ENCODE results near the gene PPA1.
"Not testable (repeated sequence)": the region's sequence is repeated elsewhere in the genome, so short reads cannot be mapped to it uniquely, and the experiment has no call there.

PPA1 gene

DNA sequence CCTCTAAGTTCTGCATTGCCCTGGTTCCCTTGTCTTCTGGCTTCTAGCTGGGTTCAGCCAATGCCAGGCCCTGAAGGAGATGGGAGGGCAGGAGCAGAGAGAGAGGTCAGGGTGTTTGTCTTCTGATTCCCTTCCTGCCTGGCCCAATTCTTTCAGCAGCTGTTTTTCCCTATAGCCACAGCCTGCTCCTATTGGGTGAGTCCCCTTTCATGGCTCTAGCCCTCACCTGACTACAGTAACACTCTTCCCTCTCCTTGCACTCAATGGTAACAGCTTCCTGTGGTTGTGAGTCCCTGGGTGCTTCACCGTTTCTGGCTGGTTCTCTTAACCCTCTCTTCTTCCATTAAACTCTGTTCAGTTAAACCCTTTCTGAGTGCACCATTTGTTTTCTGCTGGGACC, 33.5 kb upstream of the PPA1 start:
- H3K9ac ChIP-seq (ENCODE audit: low read depth, low read length): no peak overlapping the region
- H3K27me3 ChIP-seq (ENCODE audit: control insufficient read depth, insufficient read depth, low read length): no peaks in the 10 kb centered on the region
- no peaks in the 10 kb centered on the region for H3K9me3 ChIP-seq (ENCODE audit: control insufficient read depth, insufficient read depth, low read length)
- no peaks in the 10 kb centered on the region for H3K36me3 ChIP-seq (ENCODE audit: control insufficient read depth, insufficient read depth, low read length)
- no peaks in the 10 kb centered on the region for H3K4me1 ChIP-seq (ENCODE audit: control insufficient read depth, insufficient read depth, low read length)
- H3K4me3 ChIP-seq (ENCODE audit: low read depth, low read length): no peak overlapping the region

DNA sequence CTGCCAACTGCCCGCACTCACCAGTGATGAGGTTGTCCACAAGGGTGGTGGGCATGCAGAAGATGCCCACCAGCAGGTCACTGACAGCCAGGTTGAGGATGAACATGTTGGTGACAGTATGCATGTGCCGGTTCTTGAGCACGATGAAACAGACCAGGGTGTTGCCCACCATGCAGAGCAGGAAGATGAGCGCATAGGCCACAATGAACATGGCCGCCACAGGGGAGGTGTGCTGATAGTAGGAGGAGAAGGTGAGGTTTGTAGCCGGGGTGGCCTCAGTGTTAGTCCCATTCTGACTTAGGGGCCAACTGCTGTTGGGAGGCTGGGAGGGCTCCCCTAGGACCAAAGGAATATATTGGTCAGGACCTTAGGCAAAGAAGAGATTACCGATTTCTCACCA, 32.8 kb upstream of the PPA1 start:
- Histone ChIP-seq H3K9me3 (ENCODE audit: control insufficient read depth, insufficient read depth, low read length) (no peaks in the 10 kb centered on the region), H3K36me3 (ENCODE audit: control insufficient read depth, insufficient read depth, low read length) (no peaks in the 10 kb centered on the region), H3K4me3 (ENCODE audit: low read depth, low read length) (no peak overlapping the region), H3K27me3 (ENCODE audit: control insufficient read depth, insufficient read depth, low read length) (no peaks in the 10 kb centered on the region), H3K4me1 (ENCODE audit: control insufficient read depth, insufficient read depth, low read length) (no peaks in the 10 kb centered on the region), H3K9ac (ENCODE audit: low read depth, low read length) (no peak overlapping the region)

DNA sequence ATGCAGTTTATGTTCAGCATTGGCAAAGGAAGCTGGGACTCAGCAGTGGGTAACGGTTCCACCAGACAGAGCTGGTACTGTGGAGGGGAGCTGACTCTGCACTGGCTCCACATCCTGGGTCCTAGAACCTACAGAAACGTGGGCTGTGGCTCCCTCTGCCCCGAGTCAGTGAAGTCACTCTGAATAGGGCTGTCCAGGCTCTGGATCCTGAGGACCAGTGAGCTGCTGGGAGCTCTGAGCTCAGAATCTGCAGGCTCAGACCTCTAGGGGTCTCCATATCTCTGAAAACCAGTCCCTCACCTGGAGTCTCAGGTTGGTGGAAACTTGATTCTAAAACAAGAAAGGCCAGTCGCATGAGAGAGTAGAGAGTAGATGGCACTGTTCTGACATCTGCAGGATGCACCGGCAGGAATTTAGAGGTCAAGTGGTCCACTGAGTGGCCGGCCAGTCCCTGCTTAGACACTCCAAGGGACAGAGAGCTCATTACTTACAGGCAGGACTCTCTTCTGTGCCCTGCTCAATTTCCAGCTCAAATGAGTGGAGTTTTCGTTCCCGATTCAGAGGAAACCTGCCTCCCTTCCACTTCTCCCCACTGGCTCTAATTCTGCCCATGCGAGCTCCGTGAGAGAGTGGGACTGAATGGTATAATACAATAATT, 31.9 kb upstream of the PPA1 start:
- Histone ChIP-seq H3K9ac (ENCODE audit: low read depth, low read length) (no peak overlapping the region), H3K36me3 (ENCODE audit: control insufficient read depth, insufficient read depth, low read length) (no peaks in the 10 kb centered on the region), H3K27me3 (ENCODE audit: control insufficient read depth, insufficient read depth, low read length) (no peaks in the 10 kb centered on the region), H3K4me1 (ENCODE audit: control insufficient read depth, insufficient read depth, low read length) (no peaks in the 10 kb centered on the region), H3K4me3 (ENCODE audit: low read depth, low read length) (no peak overlapping the region), H3K9me3 (ENCODE audit: control insufficient read depth, insufficient read depth, low read length) (no peaks in the 10 kb centered on the region)

DNA sequence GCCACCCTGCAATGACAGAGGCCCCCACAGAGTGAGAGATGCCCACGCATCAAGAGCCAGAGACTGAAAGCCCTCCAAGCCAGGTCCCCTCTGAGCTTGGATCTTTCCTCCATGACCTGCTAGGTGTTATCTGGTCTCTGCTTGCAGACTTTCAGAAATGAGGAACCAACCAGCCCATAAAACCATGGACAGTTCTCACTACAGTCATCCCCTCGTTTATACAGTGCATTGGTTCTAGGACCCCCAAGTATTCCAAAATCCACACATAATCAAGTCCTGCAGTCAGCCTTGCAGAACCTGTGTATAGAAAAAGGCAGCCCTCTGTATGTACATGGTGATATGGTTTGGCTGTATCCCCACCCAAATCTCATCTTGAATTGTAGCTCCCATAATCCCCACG, 27.5 kb upstream of the PPA1 start:
- Histone ChIP-seq H3K9ac (ENCODE audit: low read depth, low read length) (no peak overlapping the region), H3K36me3 (ENCODE audit: control insufficient read depth, insufficient read depth, low read length) (no peaks in the 10 kb centered on the region), H3K4me3 (ENCODE audit: low read depth, low read length) (no peak overlapping the region), H3K27me3 (ENCODE audit: control insufficient read depth, insufficient read depth, low read length) (no peaks in the 10 kb centered on the region), H3K9me3 (ENCODE audit: control insufficient read depth, insufficient read depth, low read length) (no peaks in the 10 kb centered on the region), H3K4me1 (ENCODE audit: control insufficient read depth, insufficient read depth, low read length) (no peaks in the 10 kb centered on the region)

DNA sequence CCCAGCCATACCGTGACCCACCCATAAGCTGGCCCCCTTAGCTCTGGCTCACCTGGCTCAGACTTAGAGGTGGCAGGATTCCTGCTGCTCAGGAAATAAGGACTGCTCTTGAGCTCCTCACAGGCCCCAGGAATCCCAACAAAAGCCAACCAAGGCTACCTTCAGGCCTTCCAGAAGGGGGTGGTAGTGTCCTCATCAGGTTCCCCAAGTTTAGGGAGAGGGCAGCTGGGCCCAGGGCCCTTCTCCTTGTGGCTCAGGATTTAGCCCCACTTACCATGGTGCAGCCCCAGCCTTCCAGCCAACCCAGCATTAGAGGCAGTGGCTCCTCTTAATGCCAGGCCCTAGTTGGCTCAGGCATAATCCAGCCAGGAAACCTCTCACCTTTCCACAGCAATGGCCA, 27.0 kb upstream of the PPA1 start:
- no peak overlapping the region for H3K9ac ChIP-seq (ENCODE audit: low read depth, low read length)
- H3K4me1 ChIP-seq (ENCODE audit: control insufficient read depth, insufficient read depth, low read length): no peaks in the 10 kb centered on the region
- H3K27me3 ChIP-seq (ENCODE audit: control insufficient read depth, insufficient read depth, low read length): no peaks in the 10 kb centered on the region
- no peaks in the 10 kb centered on the region for H3K9me3 ChIP-seq (ENCODE audit: control insufficient read depth, insufficient read depth, low read length)
- H3K4me3 ChIP-seq (ENCODE audit: low read depth, low read length): no peak overlapping the region
- H3K36me3 ChIP-seq (ENCODE audit: control insufficient read depth, insufficient read depth, low read length): no peaks in the 10 kb centered on the region

DNA sequence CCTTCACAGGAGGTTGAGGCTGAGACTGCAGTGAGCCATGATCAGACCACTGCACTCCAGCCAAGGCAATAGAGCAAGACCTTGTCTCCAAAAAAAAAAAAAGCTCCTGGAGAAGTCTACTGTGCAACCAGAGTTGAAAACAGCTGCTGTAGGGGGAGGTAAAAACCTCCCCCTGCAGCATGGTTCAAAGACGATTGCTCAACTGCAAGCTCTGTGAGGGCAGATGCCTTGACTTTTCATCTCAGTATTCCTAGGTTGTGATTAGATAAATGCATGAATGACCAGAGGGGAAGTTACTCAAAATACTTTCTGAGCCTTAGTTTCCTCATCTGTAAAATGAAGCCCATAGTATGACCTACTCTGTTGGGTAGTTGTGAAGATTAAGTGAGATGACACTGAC, 25.0 kb upstream of the PPA1 start:
- H3K4me1 ChIP-seq (ENCODE audit: control insufficient read depth, insufficient read depth, low read length): no peaks in the 10 kb centered on the region
- H3K9ac ChIP-seq (ENCODE audit: low read depth, low read length): no peak overlapping the region
- no peak overlapping the region for H3K4me3 ChIP-seq (ENCODE audit: low read depth, low read length)
- H3K27me3 ChIP-seq (ENCODE audit: control insufficient read depth, insufficient read depth, low read length): no peaks in the 10 kb centered on the region
- no peaks in the 10 kb centered on the region for H3K36me3 ChIP-seq (ENCODE audit: control insufficient read depth, insufficient read depth, low read length)
- H3K9me3 ChIP-seq (ENCODE audit: control insufficient read depth, insufficient read depth, low read length): no peaks in the 10 kb centered on the region

DNA sequence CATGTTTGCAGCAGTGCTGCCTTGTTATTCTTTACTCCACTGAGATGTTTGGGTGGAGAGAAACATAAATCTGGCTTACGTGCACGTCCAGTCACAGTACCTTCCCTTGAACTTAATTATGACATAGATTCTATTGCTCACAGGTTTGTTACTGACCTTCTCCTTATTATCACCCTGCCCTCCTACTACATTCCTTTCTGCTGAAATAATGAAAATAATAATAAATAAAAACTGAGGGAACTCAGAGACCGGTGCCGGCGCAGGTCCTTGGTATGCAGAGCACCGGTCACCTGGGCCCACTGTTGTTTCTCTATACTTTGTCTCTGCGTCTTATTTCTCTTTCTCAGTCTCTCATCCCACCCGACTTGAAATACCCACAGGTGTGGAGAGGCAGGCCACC, 24.6 kb upstream of the PPA1 start:
- H3K9ac ChIP-seq (ENCODE audit: low read depth, low read length); H3K4me1 ChIP-seq (ENCODE audit: control insufficient read depth, insufficient read depth, low read length); H3K27me3 ChIP-seq (ENCODE audit: control insufficient read depth, insufficient read depth, low read length); H3K36me3 ChIP-seq (ENCODE audit: control insufficient read depth, insufficient read depth, low read length); H3K9me3 ChIP-seq (ENCODE audit: control insufficient read depth, insufficient read depth, low read length); H3K4me3 ChIP-seq (ENCODE audit: low read depth, low read length): not testable (repeated sequence)

DNA sequence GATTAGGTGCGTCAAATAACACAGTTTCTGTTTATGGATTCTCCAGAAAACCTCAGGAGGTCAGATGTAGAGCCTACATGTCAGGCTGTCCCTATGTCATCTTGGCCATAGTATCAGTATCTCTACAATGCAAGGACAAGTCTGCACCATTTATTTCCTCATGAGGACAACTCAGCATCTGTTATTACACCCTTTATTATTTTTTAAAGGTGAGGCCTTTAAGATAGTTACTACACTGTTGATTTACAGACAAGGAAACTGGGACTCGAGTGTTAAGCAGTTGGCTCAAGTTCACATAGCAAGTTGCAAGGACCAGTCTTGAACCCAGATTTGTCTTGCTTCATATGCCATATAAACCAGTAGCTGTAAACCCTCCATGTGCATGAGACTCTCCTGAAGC, 23.2 kb upstream of the PPA1 start:
- Histone ChIP-seq H3K4me3 (ENCODE audit: low read depth, low read length) (no peak overlapping the region), H3K4me1 (ENCODE audit: control insufficient read depth, insufficient read depth, low read length) (no peaks in the 10 kb centered on the region), H3K9me3 (ENCODE audit: control insufficient read depth, insufficient read depth, low read length) (no peaks in the 10 kb centered on the region), H3K27me3 (ENCODE audit: control insufficient read depth, insufficient read depth, low read length) (no peaks in the 10 kb centered on the region), H3K9ac (ENCODE audit: low read depth, low read length) (no peak overlapping the region), H3K36me3 (ENCODE audit: control insufficient read depth, insufficient read depth, low read length) (no peaks in the 10 kb centered on the region)

DNA sequence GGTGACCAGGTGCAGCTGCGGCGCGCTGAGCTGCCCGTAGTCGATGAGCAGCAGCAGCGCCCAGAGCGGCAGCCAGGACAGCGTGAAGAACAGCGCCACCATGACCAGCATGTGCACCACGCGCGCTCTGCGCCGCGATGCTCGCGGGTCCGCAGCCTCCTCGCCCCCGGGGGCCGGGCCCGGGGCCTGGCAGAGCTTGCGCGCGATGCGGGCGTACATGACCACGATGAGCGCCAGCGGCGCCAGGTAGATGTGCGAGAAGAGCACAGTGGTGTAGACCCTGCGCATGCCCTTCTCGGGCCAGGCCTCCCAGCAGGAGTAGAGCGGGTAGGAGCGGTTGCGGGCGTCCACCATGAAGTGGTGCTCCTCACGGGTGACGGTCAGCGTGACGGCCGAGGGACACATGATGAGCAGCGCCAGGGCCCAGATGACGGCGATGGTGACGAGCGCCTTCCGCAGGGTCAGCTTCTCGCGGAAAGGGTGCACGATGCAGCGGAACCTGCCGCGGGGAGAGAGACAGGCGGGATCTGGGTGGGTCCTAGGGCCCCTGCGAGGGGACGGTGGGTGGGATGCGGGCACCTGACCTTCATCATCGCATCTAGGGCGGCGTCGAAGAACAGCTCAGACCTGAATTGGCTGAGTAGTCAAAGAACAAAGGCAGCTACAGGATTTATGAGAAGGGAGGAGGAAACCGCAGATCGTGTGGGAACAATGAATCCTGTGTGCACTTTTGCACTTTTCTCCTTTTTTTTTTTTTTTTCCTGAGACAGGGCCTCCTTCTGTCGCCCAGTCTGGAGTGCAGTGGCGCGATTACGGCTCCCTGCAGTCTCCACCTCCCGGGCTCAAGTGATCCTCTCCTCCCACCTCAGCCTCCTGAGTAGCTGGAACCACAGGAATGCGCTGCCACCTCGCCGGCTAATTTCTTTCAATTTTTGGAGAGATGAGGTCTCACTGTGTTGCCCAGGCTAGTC, 22.4 kb upstream of the PPA1 start:
- Histone ChIP-seq H3K4me1 (ENCODE audit: control insufficient read depth, insufficient read depth, low read length) (no peaks in the 10 kb centered on the region), H3K27me3 (ENCODE audit: control insufficient read depth, insufficient read depth, low read length) (no peaks in the 10 kb centered on the region), H3K4me3 (ENCODE audit: low read depth, low read length) (no peak overlapping the region), H3K9ac (ENCODE audit: low read depth, low read length) (no peak overlapping the region), H3K36me3 (ENCODE audit: control insufficient read depth, insufficient read depth, low read length) (no peaks in the 10 kb centered on the region), H3K9me3 (ENCODE audit: control insufficient read depth, insufficient read depth, low read length) (no peaks in the 10 kb centered on the region)

DNA sequence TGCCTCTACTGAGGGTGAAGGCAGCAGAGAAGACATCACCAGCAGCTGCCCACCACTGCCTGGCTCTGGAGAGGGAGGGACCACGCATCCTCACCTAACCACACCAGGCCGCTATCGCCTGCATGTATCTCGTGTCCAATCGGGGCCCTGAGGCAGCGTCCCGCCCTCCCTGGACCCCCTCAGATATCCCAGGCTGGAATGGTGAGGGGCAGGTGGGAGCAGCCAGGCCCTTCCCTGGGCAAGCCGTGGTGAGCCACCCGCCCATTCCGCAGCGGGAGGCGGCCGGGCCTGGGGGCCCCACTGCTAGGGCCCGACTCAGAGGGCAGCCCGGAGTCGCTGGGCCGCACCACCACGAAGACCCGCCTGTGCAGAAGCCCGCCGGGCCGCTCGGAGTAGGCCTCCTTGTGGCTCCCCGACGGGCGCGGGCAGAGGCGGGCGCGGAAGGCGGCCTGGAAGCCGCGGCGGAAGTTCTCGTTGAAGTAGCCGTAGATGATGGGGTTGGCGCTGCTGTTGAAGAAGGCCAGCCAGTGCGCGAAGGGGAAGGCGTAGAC, 21.6 kb upstream of the PPA1 start:
- no peaks in the 10 kb centered on the region for H3K9me3 ChIP-seq (ENCODE audit: control insufficient read depth, insufficient read depth, low read length)
- H3K9ac ChIP-seq (ENCODE audit: low read depth, low read length): no peak overlapping the region
- H3K27me3 ChIP-seq (ENCODE audit: control insufficient read depth, insufficient read depth, low read length): no peaks in the 10 kb centered on the region
- no peak overlapping the region for H3K4me3 ChIP-seq (ENCODE audit: low read depth, low read length)
- H3K36me3 ChIP-seq (ENCODE audit: control insufficient read depth, insufficient read depth, low read length): no peaks in the 10 kb centered on the region
- no peaks in the 10 kb centered on the region for H3K4me1 ChIP-seq (ENCODE audit: control insufficient read depth, insufficient read depth, low read length)

DNA sequence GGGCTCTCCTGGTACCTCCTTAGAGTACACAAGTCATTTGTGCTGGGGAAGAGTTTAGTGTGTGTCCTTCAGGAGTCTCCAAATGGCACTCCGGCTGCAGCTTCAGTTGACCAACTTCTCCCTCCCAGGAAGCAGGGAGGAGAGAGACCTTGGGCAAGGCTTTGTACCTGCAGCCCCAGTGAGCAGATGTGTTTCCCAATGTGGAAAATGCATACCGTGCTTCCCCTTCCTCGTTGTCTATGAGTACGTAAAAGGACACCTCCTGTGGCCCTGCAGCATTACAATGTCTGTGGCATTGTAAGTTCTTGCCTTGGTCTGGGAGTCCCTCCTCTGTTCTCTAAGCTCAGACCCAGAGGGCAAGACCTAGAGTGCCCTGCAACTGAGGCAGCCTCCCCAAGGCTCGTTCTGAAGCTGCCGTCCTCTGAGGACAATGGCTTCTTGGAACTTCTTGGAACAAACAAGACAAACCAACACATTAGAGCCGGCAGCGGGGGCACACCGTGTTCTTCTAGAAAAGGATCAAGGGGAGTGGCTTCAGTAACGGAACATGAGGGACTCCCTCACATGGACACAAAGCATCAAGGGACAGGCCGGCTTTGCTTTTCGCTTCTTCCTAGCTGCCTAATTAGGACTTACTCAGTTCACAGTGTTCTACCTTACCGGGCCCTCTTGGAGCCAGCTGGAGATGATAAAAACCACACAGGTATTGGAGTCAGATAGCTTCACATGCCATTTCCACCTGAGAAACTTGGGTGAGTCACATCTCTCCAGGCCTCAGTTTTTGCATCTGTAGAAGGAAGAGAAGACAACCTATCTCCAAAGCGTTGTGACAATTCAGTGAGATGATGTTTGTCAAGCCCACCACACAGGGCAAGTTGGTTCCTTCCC, 20.9 kb upstream of the PPA1 start:
- H3K4me3 ChIP-seq (ENCODE audit: low read depth, low read length): no peak overlapping the region
- H3K9me3 ChIP-seq (ENCODE audit: control insufficient read depth, insufficient read depth, low read length): no peaks in the 10 kb centered on the region
- H3K36me3 ChIP-seq (ENCODE audit: control insufficient read depth, insufficient read depth, low read length): no peaks in the 10 kb centered on the region
- no peak overlapping the region for H3K9ac ChIP-seq (ENCODE audit: low read depth, low read length)
- no peaks in the 10 kb centered on the region for H3K27me3 ChIP-seq (ENCODE audit: control insufficient read depth, insufficient read depth, low read length)
- no peaks in the 10 kb centered on the region for H3K4me1 ChIP-seq (ENCODE audit: control insufficient read depth, insufficient read depth, low read length)

Data from iPS-15b (cell line).